NCI-H510A treated with DMSO at 0.1 percent for 48 hours (cell line): Measurements from ENCODE around the gene MRPS5.

Source experiments
- DNase-seq: peaks from one replicate; lab custom pipeline; 2025; lab: John Stamatoyannopoulos, UW

The MRPS5 gene

GRCh38 chr2:95087379-95087778, 34.2 kb downstream of the MRPS5 start:
- no peak for DNase-seq

GRCh38 chr2:95086017-95086416, 35.6 kb downstream of the MRPS5 start:
- no peak for DNase-seq

- no peak for DNase-seq
Measured at GRCh38 chr2:95082477-95082876, 39.1 kb downstream of the MRPS5 start.

- no peak for DNase-seq
Measured at GRCh38 chr2:95079199-95079683, 42.4 kb downstream of the MRPS5 start.

GRCh38 chr2:95077861-95078603, 43.6 kb downstream of the MRPS5 start:
- no peak for DNase-seq

GRCh38 chr2:95077530-95077825, 44.1 kb downstream of the MRPS5 start:
- DNase-seq: no peak

GRCh38 chr2:95076705-95077529, 44.7 kb downstream of the MRPS5 start:
- peak; percentile 67 for DNase-seq

GRCh38 chr2:95075440-95076132, 46.0 kb downstream of the MRPS5 start:
- no peak for DNase-seq

GRCh38 chr2:95074663-95075439, 46.8 kb downstream of the MRPS5 start:
- DNase-seq: peak; percentile 10

GRCh38 chr2:95073856-95074662, 47.5 kb downstream of the MRPS5 start:
- no peak for DNase-seq

GRCh38 chr2:95072424-95072823, 49.2 kb downstream of the MRPS5 start:
- DNase-seq: no peak

- no peak for DNase-seq
Measured at GRCh38 chr2:95071856-95072255, 49.8 kb downstream of the MRPS5 start.

GRCh38 chr2:95069465-95069864, 52.1 kb downstream of the MRPS5 start:
- no peak for DNase-seq

- DNase-seq: no peak
Measured at GRCh38 chr2:95068256-95068655, 53.4 kb downstream of the MRPS5 start.

- DNase-seq: no peak
Measured at GRCh38 chr2:95063086-95063958, 58.3 kb downstream of the MRPS5 start.

- peak; percentile 23 for DNase-seq
Measured at GRCh38 chr2:95062242-95063085, 59.1 kb downstream of the MRPS5 start.

GRCh38 chr2:95061601-95062183, 59.9 kb downstream of the MRPS5 start:
- DNase-seq: no peak

GRCh38 chr2:95061119-95061512, 60.5 kb downstream of the MRPS5 start:
- no peak for DNase-seq
